Activated naive CD8-positive, alpha-beta T cell treated with anti-CD3 and anti-CD28 coated beads for 36 hours (primary cell): Measurements from ENCODE around the gene LYSMD2. TPM values are rescaled to one million over a fixed set of nuclear protein-coding genes. Genes with fewer than 3 reads are reported as not detected.

Experiments
- DNase-seq: peaks from one replicate; pipeline ENCODE4 v3.0.0; 2021
- H3K27ac Mint-ChIP-seq: one replicate; pipeline ENCODE4 v1.8.0; 2022; ENCODE audit warnings: mild to moderate bottlenecking, moderate library complexity, mixed read lengths
- H3K27me3 Mint-ChIP-seq: one replicate; pipeline ENCODE4 v1.8.0; 2022; ENCODE audit warnings: mild to moderate bottlenecking, mixed read lengths
- H3K36me3 Mint-ChIP-seq: one replicate; pipeline ENCODE4 v1.8.0; 2021; ENCODE audit warnings: mild to moderate bottlenecking, mixed read lengths
- H3K4me1 Mint-ChIP-seq: one replicate; pipeline ENCODE4 v1.8.0; 2021; ENCODE audit warnings: mixed read lengths
- H3K4me3 Mint-ChIP-seq: one replicate; pipeline ENCODE4 v1.8.0; 2022; ENCODE audit warnings: mild to moderate bottlenecking, moderate library complexity, mixed read lengths
- H3K9me3 Mint-ChIP-seq: one replicate; pipeline ENCODE4 v1.8.0; 2022; ENCODE audit warnings: mixed read lengths
- total RNA-seq, 2 experiments: library from RNA; stranded (reverse); gene quantifications; one replicate each; pipeline ENCODE4 v1.2.3, GENCODE V29; 2021

Gene LYSMD2
- total RNA-seq, 2 experiments from 2014 or later: 23.5 to 24.2 TPM

DNA sequence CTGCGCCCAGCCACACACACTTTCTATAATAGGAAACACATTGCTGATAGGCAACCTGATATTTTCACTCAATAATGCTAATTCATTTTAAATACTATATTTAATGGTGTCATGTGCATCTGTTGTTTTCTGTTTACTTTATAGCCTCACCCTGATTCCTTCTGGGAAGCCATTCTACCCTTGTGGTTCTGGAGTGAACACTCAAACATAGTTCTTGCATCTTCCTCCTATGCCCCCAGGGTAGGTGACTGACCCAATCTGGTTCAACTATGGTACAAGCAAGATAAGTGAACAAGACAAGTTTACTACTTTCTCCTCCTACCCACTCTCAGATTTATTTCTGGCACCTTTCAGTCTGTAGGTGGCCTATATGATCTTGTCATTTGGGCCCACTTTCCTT lies 60.4 kb downstream of the LYSMD2 start:
- DNase-seq: no peak
- Mint-ChIP-seq H3K27ac (no peak overlapping the region), H3K9me3 (no peaks in the 10 kb centered on the region), H3K4me1 (peaks cover 5% of the 10 kb centered on the region), H3K36me3 (no peaks in the 10 kb centered on the region), H3K27me3 (peaks cover 26% of the 10 kb centered on the region), H3K4me3 (no peak overlapping the region)

DNA sequence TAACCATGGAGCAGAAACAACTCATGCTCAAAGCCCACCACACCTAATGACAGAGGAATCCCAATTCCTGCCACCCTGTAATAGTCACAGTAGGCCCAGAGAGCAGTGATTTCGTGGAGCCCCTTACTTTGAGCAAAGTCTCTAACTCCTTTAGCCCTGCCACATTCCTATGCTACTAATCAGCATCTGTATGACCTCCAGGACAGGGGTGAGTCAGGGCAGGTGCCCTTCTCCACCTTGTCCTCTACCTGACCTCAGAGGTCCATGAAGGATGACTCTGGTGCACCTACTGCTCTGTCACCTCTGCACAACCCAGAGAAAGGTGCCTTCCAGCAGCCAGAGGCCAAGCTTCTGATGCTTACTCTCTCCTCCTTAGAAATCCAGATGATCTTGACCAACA lies 62.2 kb downstream of the LYSMD2 start:
- Mint-ChIP-seq H3K4me1 (no peaks in the 10 kb centered on the region), H3K27me3 (peaks cover 18% of the 10 kb centered on the region), H3K36me3 (no peaks in the 10 kb centered on the region), H3K27ac (no peak overlapping the region), H3K4me3 (no peak overlapping the region), H3K9me3 (no peaks in the 10 kb centered on the region)
- no peak for DNase-seq

Other genes with a start within 250 kb of the LYSMD2 start
- 1 to 10 TPM; 5.7 to 7.2 TPM for gene DMXL2, start 114.9 kb downstream of the LYSMD2 start, total RNA-seq
- not detected for gene SCG3, start 56.2 kb downstream of the LYSMD2 start, total RNA-seq
- gene TMOD2, start 13.9 kb upstream of the LYSMD2 start, total RNA-seq: 1 to 10 TPM; 4.2 to 4.8 TPM
- 10 to 100 TPM; 45.9 to 48.9 TPM for gene TMOD3, start 92.0 kb upstream of the LYSMD2 start, total RNA-seq
- 10 to 100 TPM; 31.8 to 32.2 TPM for gene LEO1, start 234.1 kb upstream of the LYSMD2 start, total RNA-seq